ENCODE measurements around the gene SVIP.

DNA sequence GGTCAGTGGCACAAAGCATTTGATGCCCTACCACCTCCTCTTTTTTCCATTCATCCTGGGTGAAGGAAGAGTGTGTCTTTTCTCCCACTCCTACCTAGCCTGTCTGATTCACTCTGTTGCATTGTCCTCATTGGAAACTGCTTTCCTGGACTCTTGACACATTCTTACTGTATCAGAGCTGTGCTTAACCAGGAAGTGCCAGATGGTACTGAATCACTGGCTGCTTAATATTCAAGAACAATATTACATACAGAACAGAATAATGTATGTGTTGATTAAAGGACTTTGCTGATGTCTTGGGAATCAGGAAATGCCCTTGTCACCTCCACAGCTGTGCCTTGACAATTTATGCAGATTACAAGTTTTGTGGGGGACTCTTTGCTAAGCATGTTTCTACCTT, 44.4 kb downstream of the SVIP start:
- no peak for TF ChIP-seq CTCF (conservative IDR thresholded peaks at IDR 0.05; ENCODE audit: low read depth, low read length)
- TF ChIP-seq EZH2 (IDR thresholded peaks at IDR 0.05; ENCODE audit: borderline replicate concordance, low read depth, low read length, poor library complexity, severe bottlenecking): no peak

Data from A673 (cell line).